Hypothalamus (tissue), 51 donors: ENCODE results near the gene SDE2.
"Not testable (repeated sequence)": the region's sequence is repeated elsewhere in the genome, so short reads cannot be mapped to it uniquely, and the experiment has no call there.

Experiments
- DNase-seq, 51 donors: peaks; one replicate each; lab custom pipeline; 2025; lab: John Stamatoyannopoulos, UW

Gene SDE2

GRCh38 chr1:225945564-225945963 lies 53.6 kb downstream of the SDE2 start:
- DNase-seq = no peak

GRCh38 chr1:225944951-225945350 lies 54.2 kb downstream of the SDE2 start:
- no peak for DNase-seq

GRCh38 chr1:225944387-225944786 lies 54.8 kb downstream of the SDE2 start:
- DNase-seq = no peak

- DNase-seq = no peak
Observed at GRCh38 chr1:225943582-225943981, 55.6 kb downstream of the SDE2 start.

GRCh38 chr1:225942574-225942973 lies 56.6 kb downstream of the SDE2 start:
- DNase-seq = no peak

- no peak for DNase-seq
Observed at GRCh38 chr1:225941942-225942222, 57.3 kb downstream of the SDE2 start.

- no peak for DNase-seq
Observed at GRCh38 chr1:225941187-225941941, 57.8 kb downstream of the SDE2 start, which contains the start of gene LEFTY2. Gene LEFTY2, minus strand, starts transcription at chr1:225941220. Its CDS starts 80 bp downstream, at chr1:225941140.

GRCh38 chr1:225940385-225941151 lies 58.6 kb downstream of the SDE2 start:
- no peak for DNase-seq

- DNase-seq = not testable (repeated sequence)
Observed at GRCh38 chr1:225939939-225940310, 59.2 kb downstream of the SDE2 start.

GRCh38 chr1:225939097-225939938 lies 59.8 kb downstream of the SDE2 start:
- not testable (repeated sequence) for DNase-seq

GRCh38 chr1:225937048-225937968 lies 61.8 kb downstream of the SDE2 start:
- DNase-seq = no peak

- no peak for DNase-seq
Observed at GRCh38 chr1:225936523-225936922, 62.6 kb downstream of the SDE2 start.

GRCh38 chr1:225936086-225936485 lies 63.1 kb downstream of the SDE2 start:
- DNase-seq = not testable (repeated sequence)

- no peak for DNase-seq
Observed at GRCh38 chr1:225934711-225935110, 64.4 kb downstream of the SDE2 start.

GRCh38 chr1:225933072-225933471 lies 66.1 kb downstream of the SDE2 start:
- DNase-seq = no peak
